Chondrocyte (in vitro differentiated cells): ENCODE data around the gene GPR153. TPM values are rescaled to one million over a fixed set of nuclear protein-coding genes. Genes with fewer than 3 reads are reported as not detected.

Experiments
- DNase-seq: peaks from one replicate; pipeline ENCODE4 v3.0.0; 2021; ENCODE audit warnings: mixed read lengths, low spot score
- H3K27ac Mint-ChIP-seq: one replicate; pipeline ENCODE4 v1.8.0; 2021; ENCODE audit warnings: mild to moderate bottlenecking, moderate library complexity, mixed read lengths; ENCODE audit not compliant: unreplicated experiment
- H3K27me3 Mint-ChIP-seq: 2 replicates; pipeline ENCODE4 v1.8.0; 2021; ENCODE audit warnings: low read depth, mixed read lengths
- H3K36me3 Mint-ChIP-seq: 2 replicates; pipeline ENCODE4 v1.8.0; 2021; ENCODE audit warnings: low read depth, mixed read lengths
- H3K4me1 Mint-ChIP-seq: 2 replicates; pipeline ENCODE4 v1.8.0; 2021; ENCODE audit warnings: low read depth, mild to moderate bottlenecking, mixed read lengths
- H3K4me3 Mint-ChIP-seq: one replicate; pipeline ENCODE4 v1.8.0; 2021; ENCODE audit warnings: mild to moderate bottlenecking, moderate library complexity, mixed read lengths; ENCODE audit not compliant: unreplicated experiment
- H3K9me3 Mint-ChIP-seq: 2 replicates; pipeline ENCODE4 v1.8.0; 2021; ENCODE audit warnings: low read depth, mixed read lengths
- total RNA-seq: library from RNA; stranded (reverse); gene quantifications from 3 replicates; pipeline ENCODE4 v1.2.1, GENCODE V29; 2021
- TF ChIP-seq, protein P1 (sequence below): fragments of 200-600 bp; sonication (generic); IDR thresholded peaks from 2 replicates; pipeline ENCODE4 v1.5.0; 2021; ENCODE audit warnings: antibody characterized with exemption, mild to moderate bottlenecking, moderate library complexity

Gene GPR153
- total RNA-seq, 1 donor from 2014 or later = 4.4 TPM

DNA sequence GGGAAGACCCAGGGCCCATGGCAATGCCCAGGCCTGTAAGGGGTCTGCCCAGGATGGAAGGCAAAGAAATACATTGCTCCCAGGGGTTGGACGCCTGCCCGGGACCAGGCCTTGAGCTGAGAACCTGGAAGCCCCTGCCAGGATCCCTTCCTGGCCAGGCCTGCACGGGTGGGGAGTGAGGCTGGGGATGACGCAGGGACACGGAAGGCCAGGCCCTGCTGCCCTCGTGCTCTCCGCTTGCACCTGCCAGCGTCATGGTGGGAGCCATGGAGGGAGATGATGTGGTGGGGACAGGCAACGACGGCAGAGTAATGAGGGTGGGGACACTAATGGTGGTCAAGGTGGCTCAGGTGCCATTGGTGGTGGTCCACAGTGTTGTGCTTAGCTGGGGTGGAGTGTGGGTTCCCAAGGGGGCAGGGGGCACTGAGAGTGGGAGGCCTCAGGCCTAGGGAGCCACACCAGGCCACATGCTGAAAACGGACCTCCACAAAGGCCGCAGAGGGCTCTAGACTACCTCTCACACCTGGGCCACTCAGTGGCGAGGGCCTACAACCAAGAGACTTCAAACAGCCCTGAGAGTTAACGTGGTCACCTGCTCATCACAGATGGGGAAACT, 12.6 kb downstream of the GPR153 start:
- no peak overlapping the region for H3K4me3 Mint-ChIP-seq
- TF ChIP-seq, protein P1, sequence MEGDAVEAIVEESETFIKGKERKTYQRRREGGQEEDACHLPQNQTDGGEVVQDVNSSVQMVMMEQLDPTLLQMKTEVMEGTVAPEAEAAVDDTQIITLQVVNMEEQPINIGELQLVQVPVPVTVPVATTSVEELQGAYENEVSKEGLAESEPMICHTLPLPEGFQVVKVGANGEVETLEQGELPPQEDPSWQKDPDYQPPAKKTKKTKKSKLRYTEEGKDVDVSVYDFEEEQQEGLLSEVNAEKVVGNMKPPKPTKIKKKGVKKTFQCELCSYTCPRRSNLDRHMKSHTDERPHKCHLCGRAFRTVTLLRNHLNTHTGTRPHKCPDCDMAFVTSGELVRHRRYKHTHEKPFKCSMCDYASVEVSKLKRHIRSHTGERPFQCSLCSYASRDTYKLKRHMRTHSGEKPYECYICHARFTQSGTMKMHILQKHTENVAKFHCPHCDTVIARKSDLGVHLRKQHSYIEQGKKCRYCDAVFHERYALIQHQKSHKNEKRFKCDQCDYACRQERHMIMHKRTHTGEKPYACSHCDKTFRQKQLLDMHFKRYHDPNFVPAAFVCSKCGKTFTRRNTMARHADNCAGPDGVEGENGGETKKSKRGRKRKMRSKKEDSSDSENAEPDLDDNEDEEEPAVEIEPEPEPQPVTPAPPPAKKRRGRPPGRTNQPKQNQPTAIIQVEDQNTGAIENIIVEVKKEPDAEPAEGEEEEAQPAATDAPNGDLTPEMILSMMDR = no peak

DNA sequence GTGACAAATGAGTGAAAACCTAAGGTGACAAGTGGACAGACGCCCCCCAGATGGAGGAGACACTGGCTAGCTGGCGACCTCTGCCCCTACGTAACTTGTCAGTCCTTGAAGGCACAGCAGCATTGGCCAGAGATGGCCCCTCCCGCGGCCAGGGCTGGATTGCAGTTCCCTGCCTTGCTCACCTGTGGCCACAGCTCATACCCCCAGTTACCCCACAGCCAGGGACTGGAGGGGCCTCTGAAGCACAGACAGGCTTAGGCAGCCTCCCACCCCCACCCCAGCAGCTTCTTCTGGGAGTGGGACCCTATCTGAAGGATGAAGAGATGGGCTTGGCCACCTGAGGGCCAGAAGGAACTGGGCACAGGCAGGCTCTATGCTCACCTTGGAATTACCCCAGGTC, 13.2 kb downstream of the GPR153 start:
- peaks cover 8% of the 10 kb centered on the region for H3K4me1 Mint-ChIP-seq
- H3K27me3 Mint-ChIP-seq = peaks cover 43% of the 10 kb centered on the region
- no peak for DNase-seq
- TF ChIP-seq, protein P1 = no peak
- H3K4me3 Mint-ChIP-seq = no peak overlapping the region
- no peak overlapping the region for H3K27ac Mint-ChIP-seq
- no peaks in the 10 kb centered on the region for H3K36me3 Mint-ChIP-seq
- H3K9me3 Mint-ChIP-seq = no peaks in the 10 kb centered on the region

More for the DNA sequence above, 12.6 kb downstream of the GPR153 start:
- Mint-ChIP-seq H3K4me1 (peaks cover 8% of the 10 kb centered on the region), H3K27ac (no peak overlapping the region), H3K9me3 (no peaks in the 10 kb centered on the region), H3K36me3 (no peaks in the 10 kb centered on the region), H3K27me3 (peaks cover 40% of the 10 kb centered on the region)
- peak; percentile 86 for DNase-seq

DNA sequence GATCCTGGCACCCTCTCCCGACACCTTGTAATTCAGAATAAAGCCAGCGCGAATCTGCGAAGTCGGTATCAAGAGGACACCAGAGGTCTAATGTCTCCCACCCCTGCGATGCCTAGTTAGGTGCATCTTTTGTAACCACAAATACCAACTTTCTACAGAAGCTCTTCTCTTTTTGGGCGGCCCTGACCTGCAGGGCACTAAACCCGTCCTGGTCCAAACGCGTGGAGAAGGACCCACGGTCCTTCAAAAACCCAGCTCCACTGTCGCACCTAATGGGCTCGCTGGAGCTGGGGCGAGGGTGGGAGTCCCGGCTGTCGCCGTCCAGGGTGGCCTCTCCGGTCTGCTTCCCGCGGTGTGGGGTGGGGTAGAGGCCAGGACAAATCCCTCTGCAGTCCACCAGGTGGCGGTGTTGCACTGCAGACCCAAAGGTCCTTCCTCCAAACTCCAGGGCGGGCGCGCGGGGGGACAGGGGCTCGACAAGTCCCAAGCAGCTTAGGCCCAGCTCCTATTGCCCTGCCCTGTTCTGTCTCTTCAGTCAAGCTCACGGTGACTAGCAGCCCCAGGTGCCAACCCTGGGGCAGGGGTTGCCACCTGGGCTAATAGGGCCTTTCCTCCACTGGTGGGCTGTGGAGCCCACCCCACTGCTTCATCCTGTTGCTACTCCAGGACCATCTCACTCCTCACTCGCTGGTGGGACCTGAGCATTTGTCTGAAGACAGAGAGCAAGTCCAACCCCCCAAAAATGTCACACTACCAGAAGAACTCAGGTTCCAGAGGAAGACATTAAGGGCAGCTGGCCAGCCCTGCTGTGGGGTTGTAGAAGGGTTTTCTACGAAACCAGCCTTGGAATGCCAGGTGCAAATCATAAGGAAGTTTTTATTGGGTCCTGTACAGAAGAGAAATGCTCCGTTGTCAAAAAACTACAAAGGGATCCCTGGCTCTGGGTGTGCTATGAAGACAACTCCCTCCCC, 14.1 kb downstream of the GPR153 start:
- Mint-ChIP-seq H3K27ac (peak overlapping the region; percentile 8), H3K27me3 (peaks cover 40% of the 10 kb centered on the region), H3K36me3 (no peaks in the 10 kb centered on the region), H3K9me3 (no peaks in the 10 kb centered on the region), H3K4me1 (peaks cover 8% of the 10 kb centered on the region), H3K4me3 (peak overlapping the region; percentile 54)
- TF ChIP-seq, protein P1 = peak; percentile 97
- peak; percentile 87 for DNase-seq

DNA sequence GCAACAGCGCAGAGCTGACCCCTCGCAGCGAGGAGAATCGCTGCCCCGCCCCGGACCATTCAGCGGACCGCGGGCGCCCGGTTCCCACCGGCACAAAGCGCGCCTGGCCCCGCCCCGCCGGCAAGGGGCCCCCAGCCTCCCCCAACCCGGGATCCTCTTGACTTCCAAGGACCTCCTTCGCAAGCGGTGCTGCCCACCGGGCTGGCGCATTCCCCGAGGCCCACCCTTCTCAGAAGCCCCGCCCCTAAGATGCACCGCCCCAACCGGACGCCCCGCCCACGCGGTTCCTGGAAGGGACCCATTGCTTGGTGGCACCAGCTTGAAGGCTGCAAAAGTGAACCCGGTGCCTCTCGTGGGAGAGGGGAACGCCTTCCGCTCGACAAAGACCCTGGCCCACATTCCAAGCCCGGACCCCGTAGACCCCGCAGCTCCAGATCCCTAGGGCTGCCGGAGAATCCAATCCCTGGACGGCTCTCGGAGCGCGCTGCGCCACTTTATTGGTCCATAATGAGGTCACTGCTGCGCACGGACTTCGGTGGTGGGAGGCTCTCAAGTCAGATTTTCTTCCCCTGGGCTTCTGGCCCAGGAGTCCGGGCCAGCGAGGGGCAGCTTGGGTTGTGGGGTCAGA, 14.9 kb downstream of the GPR153 start:
- Mint-ChIP-seq H3K27me3 (peaks cover 43% of the 10 kb centered on the region), H3K4me3 (peak overlapping the region; percentile 54), H3K4me1 (peaks cover 15% of the 10 kb centered on the region), H3K36me3 (no peaks in the 10 kb centered on the region), H3K27ac (no peak overlapping the region), H3K9me3 (no peaks in the 10 kb centered on the region)
- TF ChIP-seq, protein P1 = no peak
- peak; percentile 78 for DNase-seq
